ENCODE measurements around the gene RBM17.

DNA sequence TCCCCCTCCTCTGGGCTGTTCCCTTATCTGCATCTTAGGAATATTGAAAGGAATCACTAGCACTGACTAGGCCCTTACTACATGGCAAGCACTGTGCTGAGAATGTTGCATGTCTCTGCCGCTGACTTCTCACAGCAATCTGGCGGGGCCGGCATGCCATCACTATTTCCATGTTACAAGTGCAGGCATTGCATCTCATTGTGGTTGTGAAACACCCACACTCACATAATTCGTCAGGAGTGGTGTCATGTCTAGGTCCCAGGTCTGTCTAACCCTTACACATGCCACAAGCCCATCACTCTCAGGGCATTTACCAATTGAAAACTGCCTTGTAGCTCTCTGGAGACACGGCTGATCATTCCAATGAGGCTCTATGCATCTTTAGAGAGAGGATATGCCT, 18.2 kb upstream of the RBM17 start:
- TF ChIP-seq, protein P1, sequence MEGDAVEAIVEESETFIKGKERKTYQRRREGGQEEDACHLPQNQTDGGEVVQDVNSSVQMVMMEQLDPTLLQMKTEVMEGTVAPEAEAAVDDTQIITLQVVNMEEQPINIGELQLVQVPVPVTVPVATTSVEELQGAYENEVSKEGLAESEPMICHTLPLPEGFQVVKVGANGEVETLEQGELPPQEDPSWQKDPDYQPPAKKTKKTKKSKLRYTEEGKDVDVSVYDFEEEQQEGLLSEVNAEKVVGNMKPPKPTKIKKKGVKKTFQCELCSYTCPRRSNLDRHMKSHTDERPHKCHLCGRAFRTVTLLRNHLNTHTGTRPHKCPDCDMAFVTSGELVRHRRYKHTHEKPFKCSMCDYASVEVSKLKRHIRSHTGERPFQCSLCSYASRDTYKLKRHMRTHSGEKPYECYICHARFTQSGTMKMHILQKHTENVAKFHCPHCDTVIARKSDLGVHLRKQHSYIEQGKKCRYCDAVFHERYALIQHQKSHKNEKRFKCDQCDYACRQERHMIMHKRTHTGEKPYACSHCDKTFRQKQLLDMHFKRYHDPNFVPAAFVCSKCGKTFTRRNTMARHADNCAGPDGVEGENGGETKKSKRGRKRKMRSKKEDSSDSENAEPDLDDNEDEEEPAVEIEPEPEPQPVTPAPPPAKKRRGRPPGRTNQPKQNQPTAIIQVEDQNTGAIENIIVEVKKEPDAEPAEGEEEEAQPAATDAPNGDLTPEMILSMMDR (IDR thresholded peaks at IDR 0.05), result no peak
- no peak for TF ChIP-seq POLR2A (IDR thresholded peaks at IDR 0.05)
